Keratinocyte (primary cell): Measurements from ENCODE around the gene C11orf71. TPM values are rescaled to one million over a fixed set of nuclear protein-coding genes. Genes with fewer than 3 reads are reported as not detected.

Source experiments
- DNase-seq: peaks from one replicate; pipeline ENCODE4 v3.0.0-alpha.2; 2011; ENCODE audit warnings: low read depth, missing footprints, low spot score
- FAIRE-seq: peaks from 2 replicates; lab custom pipeline; 2011; peaks lifted over from hg19 to GRCh38; lab: Jason Lieb, UNC
- H2AFZ ChIP-seq: 2 replicates; pipeline ENCODE4 v1.6.0; 2012; ENCODE audit warnings: low read length, control low read depth, inconsistent platforms; ENCODE audit not compliant: control insufficient read depth
- H3K27ac ChIP-seq: 2 replicates; pipeline ENCODE4 v1.5.1; 2011; ENCODE audit warnings: low read length; ENCODE audit not compliant: control insufficient read depth, insufficient read depth
- H3K27me3 ChIP-seq: 3 replicates; pipeline ENCODE4 v1.6.0; 2011; ENCODE audit warnings: low read length; ENCODE audit not compliant: control insufficient read depth, insufficient read depth; ENCODE audit errors: extremely low read depth
- H3K36me3 ChIP-seq, 2 experiments: 2 replicates in 1 of 2; 3 replicates in 1 of 2; pipeline ENCODE4 v1.5.1; 2011; ENCODE audit warnings: low read length in 2 of 2, mild to moderate bottlenecking in 1 of 2; ENCODE audit not compliant: control insufficient read depth in 2 of 2, insufficient read depth in 2 of 2; ENCODE audit errors: extremely low read depth in 1 of 2
- H3K4me1 ChIP-seq: 3 replicates; pipeline ENCODE4 v1.5.1; 2011; ENCODE audit warnings: low read length; ENCODE audit not compliant: control insufficient read depth, insufficient read depth; ENCODE audit errors: extremely low read depth
- H3K4me2 ChIP-seq: 3 replicates; pipeline ENCODE4 v1.6.0; 2011; ENCODE audit warnings: low read depth, low read length; ENCODE audit not compliant: control insufficient read depth, insufficient read depth; ENCODE audit errors: extremely low read depth
- H3K4me3 ChIP-seq, 3 experiments: fragments of 200-600 bp in 1 of 3; sonication (generic) in 1 of 3; 2 replicates in 2 of 3; 3 replicates in 1 of 3; pipeline ENCODE4 v1.5.1; 2011 to 2016; ENCODE audit warnings: low read length in 3 of 3, mild to moderate bottlenecking in 3 of 3, control low read depth in 2 of 3, inconsistent platforms in 1 of 3, low read depth in 1 of 3, mixed read lengths in 1 of 3, mixed run types in 1 of 3, moderate library complexity in 1 of 3; ENCODE audit not compliant: control insufficient read depth in 2 of 3, insufficient read depth in 2 of 3; ENCODE audit errors: extremely low read depth in 1 of 3
- H3K79me2 ChIP-seq: 2 replicates; pipeline ENCODE4 v1.6.0; 2012; ENCODE audit warnings: low read length; ENCODE audit not compliant: control insufficient read depth, insufficient read depth
- H3K9ac ChIP-seq: 3 replicates; pipeline ENCODE4 v1.6.0; 2011; ENCODE audit warnings: low read length; ENCODE audit not compliant: control insufficient read depth, insufficient read depth; ENCODE audit errors: extremely low read depth
- H3K9me1 ChIP-seq: 3 replicates; pipeline ENCODE4 v1.6.0; 2011; ENCODE audit warnings: low read length; ENCODE audit not compliant: control insufficient read depth, insufficient read depth; ENCODE audit errors: extremely low read depth
- H3K9me3 ChIP-seq: 2 replicates; pipeline ENCODE4 v1.5.1; 2012; ENCODE audit warnings: low read depth, low read length; ENCODE audit not compliant: control insufficient read depth
- H4K20me1 ChIP-seq: 3 replicates; pipeline ENCODE4 v1.6.0; 2011; ENCODE audit warnings: low read length; ENCODE audit not compliant: control insufficient read depth, insufficient read depth; ENCODE audit errors: extremely low read depth
- EZH2 ChIP-seq: IDR thresholded peaks from one replicate; pipeline ENCODE4 v1.6.1; 2012; ENCODE audit warnings: inconsistent platforms, mild to moderate bottlenecking, low read length, moderate library complexity
- dilution Hi-C: fragments of 300-500 bp; cut with MboI; formaldehyde crosslinking; loops from one replicate; pipeline ENCODE4 v1.7.0; 2020; ENCODE audit warnings: low sequenced_read_pairs; ENCODE audit not compliant: extremely low pct_ligation_motif_present
- polyA plus RNA-seq, 5 experiments: library from polyadenylated mRNA; depleted of rRNA in 3 of 5; stranded (reverse) in 3 of 5; stranded (forward) in 1 of 5; unstranded in 1 of 5; fragments of >200 nt; gene quantifications; 1 replicate in 1 of 5; 2 replicates in 3 of 5; 3 replicates in 1 of 5; pipeline versions ENCODE4 v1.2.1 to v1.2.3, GENCODE V29; 2011 to 2012; ENCODE audit warnings: missing spikeins in 2 of 5, low read depth in 1 of 5, low replicate concordance in 1 of 5
- TF ChIP-seq, protein P1 (sequence below), 3 experiments: IDR thresholded peaks in 1 of 3; conservative IDR thresholded peaks in 1 of 3; optimal IDR thresholded peaks in 1 of 3; 2 replicates in 2 of 3; 3 replicates in 1 of 3; pipeline versions ENCODE3 to v1.5.1; 2011; ENCODE audit warnings: low read length in 3 of 3, mild to moderate bottlenecking in 3 of 3, moderate library complexity in 2 of 3, control low read depth in 1 of 3, inconsistent platforms in 1 of 3; ENCODE audit not compliant: insufficient read depth in 2 of 3; ENCODE audit errors: extremely low read depth in 1 of 3

The C11orf71 gene
- polyA plus RNA-seq, 1 donor (not counting 4 experiments of a cell fraction or from before 2014, with no cell fraction given) = 2.1 TPM

DNA sequence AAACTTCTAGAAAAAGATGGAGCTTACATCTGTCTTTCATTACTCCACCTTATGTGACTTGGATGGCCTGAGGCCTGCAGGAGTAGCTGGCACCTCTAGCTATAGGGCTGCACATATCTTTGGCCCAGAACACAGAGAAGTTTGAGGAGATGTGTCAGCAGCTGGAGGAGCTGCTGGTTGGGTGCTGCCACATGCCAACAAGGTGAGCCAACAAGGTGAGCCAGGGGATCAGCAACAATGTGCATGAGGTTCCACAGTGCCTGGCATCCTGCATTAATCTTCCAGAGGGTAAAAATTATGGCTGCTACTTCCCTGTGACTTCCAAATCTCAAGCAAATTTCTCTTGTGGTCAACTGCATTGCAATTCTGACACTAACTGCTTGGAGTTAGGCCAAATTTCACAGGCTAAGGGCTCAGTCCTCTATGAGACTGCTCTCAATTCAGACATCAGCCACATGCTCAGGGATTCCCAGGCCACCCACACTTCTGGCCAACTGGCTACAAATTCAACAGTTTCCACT, 16.2 kb upstream of the C11orf71 start:
- H3K4me1 ChIP-seq = peaks cover 26% of the 10 kb centered on the region
- peak; percentile 76 for DNase-seq
- no peaks in the 10 kb centered on the region for H3K9me1 ChIP-seq
- peak overlapping the region; percentile 59 for H2AFZ ChIP-seq
- H3K9ac ChIP-seq = no peak overlapping the region
- TF ChIP-seq EZH2 = no peak
- TF ChIP-seq, protein P1, sequence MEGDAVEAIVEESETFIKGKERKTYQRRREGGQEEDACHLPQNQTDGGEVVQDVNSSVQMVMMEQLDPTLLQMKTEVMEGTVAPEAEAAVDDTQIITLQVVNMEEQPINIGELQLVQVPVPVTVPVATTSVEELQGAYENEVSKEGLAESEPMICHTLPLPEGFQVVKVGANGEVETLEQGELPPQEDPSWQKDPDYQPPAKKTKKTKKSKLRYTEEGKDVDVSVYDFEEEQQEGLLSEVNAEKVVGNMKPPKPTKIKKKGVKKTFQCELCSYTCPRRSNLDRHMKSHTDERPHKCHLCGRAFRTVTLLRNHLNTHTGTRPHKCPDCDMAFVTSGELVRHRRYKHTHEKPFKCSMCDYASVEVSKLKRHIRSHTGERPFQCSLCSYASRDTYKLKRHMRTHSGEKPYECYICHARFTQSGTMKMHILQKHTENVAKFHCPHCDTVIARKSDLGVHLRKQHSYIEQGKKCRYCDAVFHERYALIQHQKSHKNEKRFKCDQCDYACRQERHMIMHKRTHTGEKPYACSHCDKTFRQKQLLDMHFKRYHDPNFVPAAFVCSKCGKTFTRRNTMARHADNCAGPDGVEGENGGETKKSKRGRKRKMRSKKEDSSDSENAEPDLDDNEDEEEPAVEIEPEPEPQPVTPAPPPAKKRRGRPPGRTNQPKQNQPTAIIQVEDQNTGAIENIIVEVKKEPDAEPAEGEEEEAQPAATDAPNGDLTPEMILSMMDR (optimal IDR thresholded peaks at IDR 0.05 in 1 of 3, IDR thresholded peaks at IDR 0.05 in 1 of 3, conservative IDR thresholded peaks at IDR 0.05 in 1 of 3; ENCODE audit: extremely low read depth in 1 of 3, insufficient read depth in 2 of 3, low read length in 3 of 3) = no peak
- H3K36me3 ChIP-seq = no peaks in the 10 kb centered on the region
- H3K4me3 ChIP-seq = no peak overlapping the region
- dilution Hi-C loops = no loop called here
- H3K79me2 ChIP-seq = no peaks in the 10 kb centered on the region
- peak overlapping the region; percentile 53 for H3K4me2 ChIP-seq
- peak overlapping the region; percentile 72 for H3K27ac ChIP-seq
- no peaks in the 10 kb centered on the region for H3K27me3 ChIP-seq
- FAIRE-seq = peak; percentile 97
- H3K9me3 ChIP-seq = no peaks in the 10 kb centered on the region
- no peaks in the 10 kb centered on the region for H4K20me1 ChIP-seq

DNA sequence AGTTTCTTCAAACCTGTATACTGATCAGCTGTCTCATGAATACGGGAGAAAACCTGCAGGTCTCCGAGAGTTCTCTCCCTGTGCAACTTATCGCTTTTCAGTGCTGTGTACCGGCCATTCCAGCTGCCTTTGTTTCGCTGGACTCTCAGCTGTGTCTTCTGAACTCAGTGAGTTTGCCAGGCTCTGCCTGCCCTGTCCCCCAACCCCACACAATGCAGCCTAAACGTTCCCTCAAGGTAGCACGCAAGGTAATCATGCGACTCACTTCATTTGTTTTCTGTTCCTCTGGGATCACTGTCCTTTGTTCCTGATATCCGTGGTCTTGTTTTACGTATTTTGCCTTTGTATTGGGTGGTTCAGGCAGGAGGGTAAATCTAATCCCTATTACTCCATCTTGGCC, 13.6 kb upstream of the C11orf71 start:
- no peak for FAIRE-seq
- no peaks in the 10 kb centered on the region for H3K9me1 ChIP-seq

More for the DNA sequence above, 13.6 kb upstream of the C11orf71 start:
- peaks cover 26% of the 10 kb centered on the region for H3K4me1 ChIP-seq
- dilution Hi-C loops = no loop called here
- H4K20me1 ChIP-seq = no peaks in the 10 kb centered on the region
- no peaks in the 10 kb centered on the region for H3K27me3 ChIP-seq
- no peak for DNase-seq
- no peak overlapping the region for H2AFZ ChIP-seq
- H3K4me2 ChIP-seq = no peak overlapping the region
- no peak overlapping the region for H3K9ac ChIP-seq
- no peak overlapping the region for H3K4me3 ChIP-seq
- H3K27ac ChIP-seq = no peak overlapping the region
- no peak for TF ChIP-seq EZH2
- TF ChIP-seq, protein P1 (optimal IDR thresholded peaks at IDR 0.05 in 1 of 3, IDR thresholded peaks at IDR 0.05 in 1 of 3, conservative IDR thresholded peaks at IDR 0.05 in 1 of 3; ENCODE audit: extremely low read depth in 1 of 3, insufficient read depth in 2 of 3, low read length in 3 of 3) = no peak
- H3K36me3 ChIP-seq = no peaks in the 10 kb centered on the region
- H3K79me2 ChIP-seq = no peaks in the 10 kb centered on the region
- H3K9me3 ChIP-seq = no peaks in the 10 kb centered on the region
